GM19023 (cell line): ENCODE results near the gene TRMT5.
A peak's percentile ranks its signal among the peaks of the same experiment; 100 is the strongest.

Experiments
- ATAC-seq: cut with Tn5 transposase; IDR thresholded peaks from one replicate; pipeline ENCODE4 v1.9.1; 2021; ENCODE audit warnings: mild to moderate bottlenecking, moderate library complexity; ENCODE audit not compliant: unreplicated experiment

The TRMT5 gene

DNA sequence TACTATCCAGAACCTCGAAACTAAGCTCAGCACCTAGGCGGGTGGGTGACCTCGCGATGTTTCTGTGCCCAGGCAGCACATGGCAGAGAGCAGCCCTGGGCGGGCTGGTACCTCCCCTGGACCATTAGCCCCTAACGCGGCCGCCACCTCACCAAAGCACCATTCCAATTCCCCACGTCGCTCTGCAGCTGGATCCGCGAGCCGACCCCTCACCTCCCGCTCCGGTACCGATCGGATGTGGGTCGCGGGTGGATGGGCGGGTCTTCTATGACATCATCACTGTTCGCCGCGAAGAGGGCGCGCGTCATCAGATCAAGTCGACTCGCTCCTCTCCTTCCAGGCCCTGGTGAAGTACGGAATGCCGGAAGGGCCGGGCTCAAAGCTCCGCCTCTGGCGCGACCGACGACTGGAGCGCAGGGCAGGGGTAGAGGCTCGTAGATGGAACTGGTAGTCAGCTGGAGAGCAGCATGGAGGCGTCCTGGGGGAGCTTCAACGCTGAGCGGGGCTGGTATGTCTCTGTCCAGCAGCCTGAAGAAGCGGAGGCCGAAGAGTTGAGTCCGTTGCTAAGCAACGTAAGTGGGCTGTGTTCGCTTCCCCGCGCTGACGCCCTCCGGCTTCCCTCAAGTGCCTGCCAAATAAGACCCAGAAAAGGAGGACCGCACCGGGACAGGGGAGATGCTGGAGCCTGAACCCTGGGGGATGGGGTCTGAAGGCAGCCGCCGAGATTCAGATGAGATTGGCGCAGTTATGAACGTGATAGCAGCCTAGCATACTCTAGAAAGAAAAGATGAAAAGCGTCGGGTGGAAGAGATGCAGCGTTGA is at the start of gene TRMT5, which contains the start of gene SLC38A6:
Gene TRMT5, minus strand, starts transcription at position 269 of the 822 bp plus-strand sequence. Its CDS starts 106 bp downstream, at position 163.
Gene SLC38A6, plus strand, starts transcription at position 435 of the 822 bp plus-strand sequence. Its CDS starts 33 bp downstream, at position 468.
- peak; percentile 91 for ATAC-seq

DNA sequence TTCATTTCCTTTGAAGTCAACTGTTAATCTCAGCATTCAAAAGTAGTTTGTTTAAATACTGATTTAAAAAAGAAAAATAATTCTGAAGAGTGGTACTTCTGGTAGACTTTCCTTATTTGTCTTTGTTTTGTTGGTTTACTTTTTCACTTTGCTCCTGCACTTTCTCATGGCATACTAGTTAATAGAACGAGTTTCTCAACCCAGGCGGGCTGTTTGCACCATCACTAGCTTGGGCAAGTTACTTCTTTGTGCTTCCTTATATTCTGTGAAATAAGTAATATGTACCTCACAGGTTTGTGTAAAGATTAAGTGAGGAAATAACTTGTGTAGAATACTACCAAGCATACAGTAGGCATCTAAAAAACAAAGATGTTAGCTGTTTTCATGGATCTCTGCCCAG is 45.6 kb upstream of the TRMT5 start:
- ATAC-seq, result no peak

DNA sequence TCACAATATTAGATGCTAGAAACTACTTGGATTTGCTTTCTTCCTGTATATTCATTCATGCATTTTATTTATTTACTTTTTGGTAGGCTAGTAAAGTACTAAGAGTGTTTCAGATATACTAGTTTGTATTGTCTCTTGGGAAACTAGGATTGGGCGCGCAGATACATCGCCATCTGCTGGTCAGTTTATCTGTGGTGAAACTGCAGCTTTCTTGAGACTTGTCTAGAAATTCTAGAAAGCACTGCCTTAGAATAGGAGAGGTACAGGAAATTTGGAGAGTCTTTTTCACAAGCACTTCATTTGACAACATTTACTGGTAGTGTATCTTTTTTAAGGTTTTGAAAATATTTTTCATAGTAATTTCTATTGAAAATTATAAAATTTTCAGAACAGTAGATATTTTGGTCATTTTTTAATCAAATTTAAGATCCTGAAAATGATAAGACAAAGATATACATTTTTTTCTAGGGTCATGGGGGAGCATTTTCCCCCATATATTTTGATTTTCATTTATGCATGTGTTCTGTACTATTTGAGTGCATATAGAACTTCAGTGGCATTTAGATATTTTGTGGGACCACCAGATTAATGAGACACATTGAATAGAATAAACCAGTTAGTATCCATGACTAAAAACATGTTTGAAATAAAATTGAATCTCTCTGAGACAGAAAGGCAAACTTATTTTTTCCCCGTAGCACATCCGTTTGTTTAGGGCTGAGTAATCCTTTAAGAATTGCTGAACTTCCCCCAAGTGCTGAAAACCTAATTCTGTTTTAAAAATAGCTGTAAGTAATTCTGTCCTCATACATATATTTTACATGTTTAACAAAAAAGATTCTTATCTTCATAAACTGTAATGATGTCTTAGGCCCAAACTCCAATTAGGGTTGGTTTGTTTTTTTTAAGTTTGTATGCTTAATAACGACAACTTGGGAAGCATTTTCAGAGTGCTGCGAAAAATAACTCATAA is 44.7 kb upstream of the TRMT5 start:
- no peak for ATAC-seq

- no peak for ATAC-seq
Observed at GRCh38 chr14:61019537-61019936, 38.7 kb upstream of the TRMT5 start.

DNA sequence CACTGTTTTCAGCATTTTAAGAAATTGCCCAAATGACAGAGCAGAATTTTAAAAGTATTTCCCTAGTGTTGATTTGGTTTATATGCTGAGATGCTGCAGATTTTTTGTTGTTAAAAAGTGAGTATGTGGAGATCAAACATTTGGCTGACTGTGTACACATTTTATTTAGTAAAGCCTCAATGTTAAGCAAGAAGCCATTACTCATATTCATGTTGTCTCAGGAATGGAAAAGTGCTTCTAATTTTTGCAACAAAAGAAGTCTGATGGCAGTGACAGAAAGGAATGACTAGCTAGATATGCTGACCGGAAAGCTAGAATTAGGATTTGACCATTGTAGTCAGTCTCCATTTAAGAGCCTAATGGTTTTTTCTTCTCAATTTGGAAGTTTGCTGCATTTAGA is 22.7 kb upstream of the TRMT5 start:
- ATAC-seq, result no peak

- ATAC-seq, result no peak
Observed at GRCh38 chr14:60999536-60999935, 18.7 kb upstream of the TRMT5 start.

- no peak for ATAC-seq
Observed at GRCh38 chr14:60998617-60999016, 17.7 kb upstream of the TRMT5 start.

GRCh38 chr14:60989599-60989998 is 8.7 kb upstream of the TRMT5 start:
- no peak for ATAC-seq

DNA sequence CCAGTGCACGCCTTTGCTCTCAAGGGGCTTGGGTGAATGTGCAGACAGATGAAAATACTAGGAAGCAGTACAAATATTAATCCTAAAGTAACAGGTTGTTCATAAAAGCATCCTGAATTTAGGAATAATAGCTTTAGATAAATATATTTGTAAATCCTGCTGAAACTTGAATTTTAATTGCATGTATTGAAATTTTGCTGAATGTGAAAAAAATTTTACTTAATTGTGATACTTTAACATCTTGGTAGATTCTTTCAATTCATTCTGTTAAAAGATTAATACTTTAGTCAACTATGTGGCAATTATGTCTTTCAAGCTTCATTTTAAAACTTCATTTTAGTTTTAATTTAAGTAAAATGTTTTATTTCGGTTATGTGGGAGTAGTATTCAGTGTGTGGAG is 5.6 kb upstream of the TRMT5 start:
- no peak for ATAC-seq

DNA sequence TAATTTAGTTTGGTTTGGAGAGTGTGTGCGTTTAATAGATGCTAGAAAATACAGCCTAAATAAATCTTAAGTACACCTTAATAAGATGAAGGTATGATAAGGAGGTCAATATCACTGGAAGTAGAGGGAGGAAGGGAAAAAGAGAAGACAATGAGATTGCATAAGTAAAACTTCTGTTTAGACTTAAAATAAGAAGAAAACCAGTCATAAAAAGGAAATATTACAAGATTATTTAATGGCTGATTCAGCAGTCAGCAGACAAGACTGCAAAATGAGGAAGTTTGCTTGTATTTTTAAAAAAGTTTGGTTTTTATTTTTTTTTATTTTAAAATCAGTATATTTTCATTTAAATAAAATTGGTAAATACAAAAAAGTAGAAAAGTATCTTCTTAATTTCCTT is 3.3 kb upstream of the TRMT5 start:
- no peak for ATAC-seq

GRCh38 chr14:60981633-60982455 is 965 bp upstream of the TRMT5 start:
- no peak for ATAC-seq

- no peak for ATAC-seq
Observed at GRCh38 chr14:60977847-60978246, 3.0 kb downstream of the TRMT5 start.

DNA sequence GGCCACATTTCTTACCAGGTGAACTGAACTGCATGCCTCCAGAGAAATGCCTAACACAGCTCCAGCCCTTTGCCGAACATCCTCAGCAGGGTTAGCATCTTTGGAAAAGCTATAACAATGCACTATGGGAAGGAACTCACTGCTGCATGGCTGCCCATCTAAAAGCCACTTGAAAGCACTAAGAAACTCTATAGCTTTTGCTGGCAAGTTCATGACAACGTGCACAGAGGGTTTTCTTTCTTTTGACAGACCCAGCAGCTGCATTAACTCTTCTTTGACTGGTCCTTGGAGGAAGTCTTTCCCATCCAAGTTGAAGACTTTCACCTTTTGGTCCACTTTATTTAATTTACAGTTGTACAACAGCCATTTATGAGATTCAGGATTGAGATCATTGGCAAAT is 5.3 kb downstream of the TRMT5 start:
- ATAC-seq, result no peak

DNA sequence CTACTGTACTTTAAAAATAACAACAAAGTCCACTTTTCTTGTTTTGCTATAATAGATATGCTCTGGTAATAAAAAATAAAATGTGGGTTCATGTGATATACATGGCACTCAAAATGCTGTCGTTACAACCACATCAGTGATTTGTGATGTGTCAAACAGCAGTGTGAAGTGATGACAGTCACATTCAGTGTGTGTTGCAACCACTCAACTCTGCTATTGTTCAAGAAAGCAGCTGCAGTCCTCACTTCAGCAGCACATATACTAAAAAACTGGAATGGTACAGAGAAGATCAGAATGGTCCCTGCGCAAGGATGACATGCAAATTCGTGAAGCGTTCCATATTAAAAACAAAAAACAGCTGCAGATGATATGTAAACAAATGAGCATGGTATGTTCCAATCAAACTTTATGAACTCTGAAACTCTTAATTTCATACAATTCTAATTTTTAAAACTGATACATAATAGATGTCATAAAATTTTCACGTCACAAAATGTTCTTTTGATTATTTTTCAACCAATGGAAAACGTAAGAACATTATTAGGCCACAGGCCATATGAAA is 6.7 kb downstream of the TRMT5 start:
- no peak for ATAC-seq

- no peak for ATAC-seq
Observed at GRCh38 chr14:60973070-60973469, 7.8 kb downstream of the TRMT5 start.

- no peak for ATAC-seq
Observed at GRCh38 chr14:60972295-60972694, 8.6 kb downstream of the TRMT5 start.

GRCh38 chr14:60971271-60971670 is 9.6 kb downstream of the TRMT5 start:
- ATAC-seq, result no peak

GRCh38 chr14:60970146-60970545 is 10.7 kb downstream of the TRMT5 start:
- ATAC-seq, result no peak

DNA sequence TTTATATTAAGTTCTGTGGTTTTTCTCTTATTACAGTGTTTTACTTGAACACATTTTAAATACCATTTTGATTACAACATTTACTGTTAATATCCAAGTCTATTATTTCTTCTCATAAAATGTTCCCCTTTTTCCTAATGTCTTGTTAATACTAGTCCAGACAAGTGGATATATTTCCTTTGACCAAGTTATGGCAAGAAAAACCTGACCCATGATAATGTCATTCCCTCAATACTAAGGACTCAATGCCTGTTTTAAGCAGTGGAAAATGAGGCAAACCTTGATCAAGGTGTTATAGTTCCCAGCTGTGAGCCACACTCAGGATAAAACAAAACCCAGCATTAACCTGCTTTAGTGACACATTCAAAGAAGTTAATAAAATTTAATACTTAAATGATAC is 12.2 kb downstream of the TRMT5 start:
- ATAC-seq, result no peak

GRCh38 chr14:60968099-60968498 is 12.8 kb downstream of the TRMT5 start:
- no peak for ATAC-seq
